Myocyte (in vitro differentiated cells): ENCODE measurements around the gene SYT1. TPM values are rescaled to one million over a fixed set of nuclear protein-coding genes. Genes with fewer than 3 reads are reported as not detected.

Experiments used
- DNase-seq: peaks from one replicate; pipeline ENCODE4 v3.0.0-alpha.2; 2012; ENCODE audit warnings: low read depth
- total RNA-seq: library from RNA; depleted of rRNA; stranded (reverse); fragments of >200 nt; gene quantifications from 2 replicates; pipeline ENCODE4 v1.2.3, GENCODE V29; 2014

Gene SYT1
- total RNA-seq, 1 donor from 2014 or later, result 29.6 TPM

DNA sequence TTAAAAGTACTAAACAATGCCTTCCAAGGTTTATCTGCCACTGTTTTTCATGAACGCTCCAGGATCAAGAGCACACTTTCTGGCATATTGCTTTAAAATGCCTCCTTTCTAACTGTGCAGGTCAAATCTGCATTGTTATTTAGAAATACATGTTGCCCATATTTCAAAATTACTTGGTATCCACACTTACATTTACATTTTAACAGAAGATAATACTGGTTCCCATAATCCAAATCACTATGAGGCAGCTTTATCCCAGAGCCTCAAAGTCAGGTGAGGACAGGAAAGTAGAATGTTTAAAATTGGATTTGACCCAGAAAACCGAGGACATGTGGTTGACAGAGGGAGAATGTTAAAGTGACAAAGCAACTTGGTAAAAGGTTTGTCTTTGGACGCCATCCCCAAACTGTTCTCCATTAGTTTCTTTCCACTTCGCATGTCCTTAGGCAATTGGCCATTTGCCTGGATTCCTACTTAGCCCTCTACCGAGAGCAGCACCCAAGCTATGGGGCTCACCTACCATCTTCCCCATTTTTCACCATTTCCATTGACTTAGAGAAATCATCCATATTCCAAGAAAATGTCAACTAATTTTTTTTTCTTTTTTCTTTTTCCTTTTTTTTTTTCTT, 473.2 kb downstream of the SYT1 start:
- no peak for DNase-seq

DNA sequence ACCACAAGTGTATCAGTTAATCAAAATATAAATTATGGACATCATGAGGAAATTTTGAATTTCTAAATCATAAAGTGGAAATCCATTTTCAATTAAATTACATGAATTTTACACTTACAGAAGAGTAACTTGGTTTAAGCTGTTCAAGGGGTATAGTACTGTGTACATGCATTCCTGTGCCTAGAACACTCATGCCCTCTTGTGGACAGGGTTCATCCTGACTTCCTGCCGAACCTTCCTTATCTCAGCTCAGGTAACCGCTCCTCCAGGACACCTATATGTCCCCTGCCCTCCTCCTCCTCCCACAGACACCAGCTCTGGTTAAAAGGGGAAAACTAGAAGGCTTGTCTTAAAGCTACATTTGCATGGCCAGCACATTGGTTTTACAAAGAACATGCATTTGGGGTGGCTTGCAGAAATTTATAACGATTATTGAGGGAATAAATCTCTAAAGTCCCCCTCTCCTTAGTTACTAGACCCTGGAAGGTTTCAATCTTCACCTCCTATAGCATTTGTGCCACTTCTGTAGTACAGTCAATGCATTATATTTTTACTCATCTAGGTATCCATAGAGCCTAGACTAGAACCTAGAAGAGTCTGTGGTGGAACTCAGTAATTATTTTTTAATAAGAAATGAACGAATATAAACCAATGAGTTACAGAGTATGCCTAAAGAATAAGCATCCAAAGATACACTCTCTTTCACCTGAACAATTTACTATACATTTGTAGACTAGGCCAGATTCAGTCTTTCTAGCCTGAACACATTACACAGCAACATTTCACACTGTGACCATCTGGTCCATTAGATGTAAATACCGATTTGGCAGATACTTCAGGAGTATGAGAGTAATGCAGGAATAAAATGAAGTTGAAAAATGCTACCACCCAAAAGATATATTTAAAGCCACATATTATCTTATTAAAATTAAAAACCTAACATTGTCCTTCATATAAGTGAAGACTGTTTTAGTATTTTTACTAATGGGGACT, 480.6 kb downstream of the SYT1 start:
- peak; percentile 41 for DNase-seq

DNA sequence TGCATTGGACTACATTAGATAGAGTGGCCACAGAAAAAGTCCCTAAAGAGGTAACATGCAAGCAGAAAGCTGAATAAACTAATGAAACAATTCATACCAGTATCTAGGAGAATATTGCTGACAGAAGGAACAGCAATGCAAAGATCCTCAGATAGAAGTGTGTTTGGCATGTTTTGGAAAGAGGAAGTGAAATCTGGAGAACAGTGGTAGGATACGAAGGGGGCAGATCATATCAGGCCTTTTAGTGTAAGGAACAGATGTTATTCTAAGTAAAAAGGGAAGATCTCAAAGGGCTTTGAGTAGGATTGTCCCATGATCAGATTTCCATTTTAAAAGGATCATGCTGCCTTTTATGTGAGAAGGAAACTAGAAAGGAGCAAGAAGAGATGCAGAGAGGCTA, 483.3 kb downstream of the SYT1 start:
- no peak for DNase-seq

DNA sequence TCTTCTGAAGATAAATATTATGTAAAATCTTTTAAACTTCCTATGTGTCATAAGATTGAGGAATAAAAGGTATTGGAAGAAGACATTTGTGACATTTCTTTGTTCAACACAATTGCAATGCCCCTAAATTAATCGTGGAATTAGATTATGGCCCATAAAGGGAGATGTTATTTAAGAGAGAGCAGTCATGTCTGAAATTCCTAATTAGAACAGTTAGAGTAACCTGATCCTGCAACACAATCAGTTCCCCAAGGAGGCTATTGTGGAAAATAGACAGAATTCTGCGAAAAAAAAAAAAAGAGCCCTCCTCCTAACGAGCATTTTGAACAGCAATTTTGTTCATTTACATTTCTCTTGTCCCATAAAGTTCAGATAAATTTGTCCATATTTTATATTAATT, 486.7 kb downstream of the SYT1 start:
- no peak for DNase-seq

DNA sequence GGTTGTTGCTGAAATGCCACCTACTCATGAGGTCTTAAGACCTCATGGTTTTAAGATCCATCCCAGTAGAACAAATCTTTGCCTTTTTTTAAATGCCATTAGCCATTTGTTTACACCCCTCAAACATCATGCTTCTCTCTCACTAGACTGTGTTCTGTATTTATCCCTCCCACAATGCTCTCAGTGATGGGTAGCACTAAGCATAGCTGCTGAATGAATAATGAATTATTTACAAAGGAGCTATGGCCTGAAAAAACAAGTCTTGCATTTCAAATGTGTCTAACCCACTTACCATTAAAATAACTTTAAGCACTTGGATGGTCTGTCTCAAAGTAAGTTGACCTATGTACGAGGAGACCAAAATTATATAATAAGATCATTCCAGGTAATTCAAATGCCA, 491.6 kb downstream of the SYT1 start:
- no peak for DNase-seq

DNA sequence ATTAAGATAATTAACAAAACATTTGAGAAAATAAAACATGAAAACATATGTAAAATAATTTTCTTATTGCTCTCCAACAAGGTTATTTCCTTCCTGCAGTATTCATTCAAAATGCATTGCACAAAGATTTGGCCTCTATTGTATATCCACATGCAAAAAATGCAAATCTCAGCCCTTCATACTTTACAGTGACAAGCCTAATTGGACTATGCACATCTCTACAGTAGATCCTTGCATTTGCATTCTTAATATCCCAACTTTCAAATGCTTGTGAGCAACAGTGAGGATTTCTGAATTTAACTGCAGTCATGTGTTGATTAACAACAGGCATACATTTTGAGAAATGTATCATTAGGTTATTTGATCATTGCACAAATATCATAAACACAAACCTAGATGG, 492.5 kb downstream of the SYT1 start:
- DNase-seq, result no peak

DNA sequence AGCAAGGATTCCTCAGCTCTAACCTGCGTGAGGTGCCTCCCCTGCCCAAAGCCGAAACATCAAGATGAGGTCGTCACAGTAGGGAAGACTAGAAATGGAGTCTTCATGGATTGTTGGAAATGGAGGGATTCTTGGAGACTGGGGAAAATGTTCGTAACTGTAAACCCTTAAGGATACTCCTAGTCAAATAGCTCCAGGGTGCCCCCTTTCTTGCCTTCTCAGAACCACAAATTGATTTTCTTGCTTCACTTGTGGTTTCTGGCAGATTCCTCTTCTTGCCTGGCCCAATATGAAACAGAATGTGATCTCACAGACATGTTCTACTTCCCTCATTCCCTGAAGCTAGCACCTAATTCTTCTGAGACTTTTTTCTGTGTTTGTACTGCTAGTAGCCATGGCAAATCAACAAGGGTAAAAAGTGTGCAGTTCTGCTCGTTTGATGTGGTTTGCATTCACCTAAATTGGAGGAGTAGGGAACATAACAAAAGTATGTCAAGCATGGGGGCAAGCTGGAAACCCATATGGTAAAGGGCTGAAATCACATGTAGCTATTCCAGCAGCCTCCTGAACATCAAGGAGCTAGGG, 494.2 kb downstream of the SYT1 start:
- DNase-seq, result peak; percentile 15

DNA sequence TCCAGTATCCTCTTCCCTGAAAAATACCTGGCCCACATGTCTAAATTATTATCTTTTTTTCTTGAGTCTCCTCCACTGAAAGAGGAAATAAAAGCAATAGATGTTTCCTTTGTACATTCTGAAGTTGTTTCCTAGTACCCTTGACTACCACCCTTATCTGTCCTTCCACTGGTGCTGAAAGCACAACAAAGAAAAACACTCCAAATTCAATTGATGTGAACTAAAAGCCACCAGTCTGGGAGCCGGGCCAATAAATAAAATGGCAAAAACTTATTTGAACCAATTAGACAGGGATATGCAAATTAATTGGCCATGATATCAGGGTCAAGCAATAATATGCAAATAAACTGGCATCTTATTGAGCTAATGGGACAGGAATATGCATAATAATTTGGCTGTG, 495.7 kb downstream of the SYT1 start:
- DNase-seq, result no peak

DNA sequence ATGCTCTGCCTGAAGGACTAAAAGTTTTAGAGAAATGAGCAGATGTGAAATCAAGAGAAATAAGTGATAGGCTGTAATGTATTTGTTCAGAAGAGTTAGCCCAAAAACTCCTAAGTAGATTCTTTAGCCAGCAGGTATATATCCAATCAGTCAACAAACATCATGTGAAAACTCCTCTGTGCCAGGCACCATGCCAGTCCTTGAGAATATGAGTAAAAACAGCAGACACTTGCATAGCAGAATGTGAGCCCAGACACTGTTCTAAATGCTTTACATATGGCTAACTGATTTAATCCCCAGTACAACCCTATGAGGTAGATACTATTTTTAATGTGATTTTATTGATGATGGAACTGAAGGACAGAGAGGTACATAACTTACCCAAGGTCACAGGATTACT, 496.4 kb downstream of the SYT1 start:
- no peak for DNase-seq

DNA sequence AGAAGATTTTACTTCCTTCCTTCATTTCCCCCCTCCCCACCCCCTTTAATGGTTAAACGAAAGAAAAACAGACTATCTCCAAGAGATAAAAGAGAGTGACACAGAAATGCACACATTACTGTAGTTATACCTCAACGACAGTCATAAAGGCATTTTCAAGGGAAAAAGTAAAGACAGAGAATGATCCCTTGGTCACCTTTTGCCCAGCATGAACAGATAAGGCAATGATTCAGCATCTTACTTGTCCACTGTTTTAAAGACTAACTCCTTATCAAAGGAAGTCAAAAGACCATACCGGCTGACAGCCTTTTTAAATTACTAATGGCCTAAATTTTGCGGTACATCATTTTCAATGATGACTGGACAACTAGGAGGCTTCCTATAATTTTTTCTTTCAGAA, 499.6 kb downstream of the SYT1 start:
- DNase-seq, result no peak

DNA sequence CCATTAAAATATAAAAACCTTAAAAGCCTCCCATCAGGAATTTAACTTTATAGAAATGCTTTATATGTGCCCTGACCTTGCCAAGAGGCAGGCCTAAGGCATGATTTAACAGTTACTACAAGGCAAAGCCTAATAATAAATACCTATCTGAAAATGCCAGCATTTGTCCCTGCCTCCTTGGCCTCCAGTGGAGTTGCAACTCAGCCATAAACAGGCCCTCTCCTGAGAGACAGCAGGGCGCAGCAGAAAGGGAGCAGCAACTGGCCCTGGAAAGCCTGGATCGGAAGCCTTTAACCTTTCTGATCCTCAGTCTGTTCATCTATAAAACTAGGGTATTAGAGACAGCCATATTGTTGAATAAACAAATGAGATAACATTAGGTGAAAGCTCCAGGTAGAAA, 501.8 kb downstream of the SYT1 start:
- DNase-seq, result peak; percentile 5

DNA sequence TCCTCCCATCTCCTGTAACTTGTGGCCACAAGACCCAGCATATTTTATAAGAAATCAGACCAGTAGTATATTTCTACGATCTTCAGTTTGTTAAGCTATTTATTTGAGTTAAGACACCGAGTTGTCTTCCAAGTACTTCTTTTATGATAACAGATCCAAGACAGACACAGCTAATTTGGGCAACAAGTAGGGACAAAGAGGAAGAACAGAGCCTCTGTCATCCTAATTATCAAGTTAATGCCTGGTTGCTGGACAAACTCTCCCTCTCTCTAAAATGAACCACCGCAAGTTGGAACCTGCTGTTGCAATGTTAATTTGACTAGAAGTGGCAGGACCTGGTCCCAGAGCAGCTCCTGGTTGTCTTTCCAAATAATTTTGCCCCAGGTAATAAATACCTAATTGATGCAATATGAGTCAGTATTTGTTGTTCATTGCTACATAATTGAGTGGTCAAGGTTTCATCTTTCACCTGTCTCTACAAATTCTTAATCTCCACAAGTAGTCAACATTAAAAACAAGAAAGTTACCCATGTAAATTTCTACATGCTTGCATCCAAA, 502.5 kb downstream of the SYT1 start:
- DNase-seq, result no peak

DNA sequence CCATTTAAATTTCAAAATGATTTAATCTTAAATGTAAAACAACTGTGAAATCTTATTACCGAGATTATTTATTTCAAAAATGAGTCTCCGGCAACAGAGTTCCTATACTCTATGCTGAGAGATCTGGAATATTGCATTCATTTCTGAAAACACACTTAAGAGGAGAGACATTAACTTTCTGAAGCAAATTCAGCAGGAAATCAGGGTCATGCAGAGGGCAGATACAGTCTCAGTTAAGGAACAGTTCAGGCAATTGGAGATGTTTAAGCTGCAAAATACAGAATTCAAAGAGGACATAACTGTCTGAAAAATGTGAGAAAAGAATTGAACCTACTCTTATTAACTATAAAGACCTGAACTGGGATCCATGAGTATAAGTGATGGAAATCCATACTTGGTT, 505.4 kb downstream of the SYT1 start:
- no peak for DNase-seq

DNA sequence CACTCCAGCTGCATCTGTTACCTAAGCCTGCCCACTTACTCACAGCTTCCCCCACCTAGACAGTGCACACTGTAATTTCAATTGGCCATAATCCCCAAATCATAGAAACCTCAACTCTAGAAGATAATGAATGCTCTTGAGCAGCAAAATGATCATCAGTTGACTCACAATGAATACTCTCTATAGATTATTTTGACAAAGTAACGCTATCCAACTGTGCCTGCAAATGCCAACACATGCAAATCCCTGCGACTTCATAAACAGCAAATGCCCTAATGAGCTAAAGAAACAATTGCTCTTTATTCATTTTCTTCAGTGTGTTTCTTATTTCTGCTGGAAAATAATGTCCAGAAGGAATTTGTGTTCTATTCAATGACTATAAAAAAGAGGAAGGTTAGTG, 506.7 kb downstream of the SYT1 start:
- no peak for DNase-seq

DNA sequence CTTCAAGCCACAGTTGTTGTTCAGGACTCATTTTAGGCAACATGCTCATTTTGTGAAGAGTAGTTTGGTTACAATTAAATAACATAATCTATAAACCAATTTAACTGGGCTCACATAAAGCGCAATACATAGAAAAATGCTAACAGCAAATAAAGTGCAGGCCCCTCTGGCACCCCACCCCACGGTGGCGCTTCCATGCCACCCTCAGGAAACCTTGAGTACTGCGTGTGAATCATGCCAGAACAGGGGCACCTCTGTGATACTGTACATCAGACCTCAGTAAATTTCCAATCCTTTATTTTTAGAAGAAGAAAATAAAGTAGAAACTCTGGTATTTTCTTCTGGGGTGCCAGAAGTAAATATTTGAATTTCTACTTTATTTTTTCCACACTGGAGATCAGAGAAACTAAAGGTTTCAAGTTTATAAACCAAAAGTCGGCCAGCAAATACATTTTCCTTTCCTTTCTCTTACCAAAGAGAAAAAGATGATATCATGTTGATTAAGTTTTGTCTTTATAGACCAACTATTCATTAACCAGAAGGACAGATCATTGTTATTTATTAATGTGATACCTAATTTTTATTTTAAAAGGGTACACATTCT, 509.4 kb downstream of the SYT1 start:
- peak; percentile 51 for DNase-seq

DNA sequence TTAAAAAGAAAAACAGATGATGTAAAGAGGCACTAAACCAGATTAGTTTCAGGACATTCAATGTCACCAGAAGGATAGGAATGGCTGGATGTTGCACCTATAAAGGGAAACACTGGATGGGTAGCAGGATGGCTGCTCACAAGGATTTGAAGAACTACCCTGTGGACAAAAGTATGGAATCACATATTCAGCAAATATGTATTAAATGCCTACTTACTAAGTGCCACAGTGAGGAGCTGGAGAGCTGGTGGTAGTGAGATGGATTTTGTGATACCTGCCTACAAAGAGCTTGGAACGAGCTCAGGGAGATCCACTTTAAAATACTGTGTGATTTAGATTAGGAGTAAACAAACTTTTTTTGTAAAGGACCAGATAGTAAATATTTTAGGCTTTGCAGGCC, 510.0 kb downstream of the SYT1 start:
- DNase-seq, result no peak

DNA sequence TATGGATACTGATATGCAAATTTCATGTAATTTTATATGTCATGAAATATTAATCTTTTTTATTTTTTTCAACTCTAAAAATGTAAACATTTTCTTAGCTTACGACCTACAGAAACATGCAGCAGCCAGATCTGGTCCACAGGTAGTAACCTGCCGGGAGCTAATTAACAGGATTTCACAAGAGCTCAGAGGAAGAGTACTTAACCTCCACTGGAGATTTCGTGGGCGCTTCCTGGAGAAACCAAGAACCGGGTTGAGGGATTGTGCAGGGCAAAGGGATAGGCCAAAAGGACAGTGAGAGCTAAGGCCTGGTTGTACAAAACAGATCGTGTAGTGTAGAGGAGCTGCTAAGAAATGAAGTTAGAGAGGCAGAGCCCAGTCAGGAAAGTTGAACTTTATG, 510.5 kb downstream of the SYT1 start:
- no peak for DNase-seq

DNA sequence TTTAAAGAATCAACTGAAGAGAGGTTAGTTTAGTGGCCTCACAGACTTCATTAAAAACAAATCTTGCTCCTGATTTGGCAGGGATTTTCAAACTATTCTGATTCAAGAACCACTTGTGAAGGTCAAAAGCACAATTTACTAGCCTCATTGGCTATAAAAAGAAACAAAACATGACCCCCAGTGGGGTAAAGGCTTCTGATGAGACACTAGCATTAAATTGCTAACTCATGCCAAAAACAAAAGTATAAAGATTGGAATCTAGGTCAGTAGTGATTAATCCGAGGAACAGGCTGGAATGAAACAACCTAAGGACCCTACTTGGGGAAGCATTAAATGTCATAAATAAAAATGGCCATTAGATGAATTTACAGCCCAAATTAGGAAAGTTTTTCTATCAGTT, 513.9 kb downstream of the SYT1 start:
- peak; percentile 10 for DNase-seq

DNA sequence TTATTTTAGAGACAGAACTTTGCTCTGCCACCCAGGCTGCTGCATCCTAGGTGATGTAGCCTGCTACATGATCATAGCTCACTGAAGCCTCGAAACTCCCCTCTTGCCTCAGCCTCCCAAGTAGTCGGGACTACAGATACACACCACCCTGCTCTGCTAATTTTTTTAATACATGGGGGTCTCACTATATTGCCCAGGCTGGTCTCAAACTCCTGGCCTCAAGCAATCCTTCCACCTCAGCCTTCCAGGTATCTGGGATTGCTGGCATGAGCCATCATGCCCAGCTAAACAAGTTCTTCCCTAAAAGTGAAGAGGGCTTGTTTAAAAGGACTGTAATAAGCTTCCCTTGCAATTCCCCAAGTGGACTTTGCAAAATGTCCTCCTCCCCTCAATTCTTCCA, 515.8 kb downstream of the SYT1 start:
- DNase-seq, result no peak

DNA sequence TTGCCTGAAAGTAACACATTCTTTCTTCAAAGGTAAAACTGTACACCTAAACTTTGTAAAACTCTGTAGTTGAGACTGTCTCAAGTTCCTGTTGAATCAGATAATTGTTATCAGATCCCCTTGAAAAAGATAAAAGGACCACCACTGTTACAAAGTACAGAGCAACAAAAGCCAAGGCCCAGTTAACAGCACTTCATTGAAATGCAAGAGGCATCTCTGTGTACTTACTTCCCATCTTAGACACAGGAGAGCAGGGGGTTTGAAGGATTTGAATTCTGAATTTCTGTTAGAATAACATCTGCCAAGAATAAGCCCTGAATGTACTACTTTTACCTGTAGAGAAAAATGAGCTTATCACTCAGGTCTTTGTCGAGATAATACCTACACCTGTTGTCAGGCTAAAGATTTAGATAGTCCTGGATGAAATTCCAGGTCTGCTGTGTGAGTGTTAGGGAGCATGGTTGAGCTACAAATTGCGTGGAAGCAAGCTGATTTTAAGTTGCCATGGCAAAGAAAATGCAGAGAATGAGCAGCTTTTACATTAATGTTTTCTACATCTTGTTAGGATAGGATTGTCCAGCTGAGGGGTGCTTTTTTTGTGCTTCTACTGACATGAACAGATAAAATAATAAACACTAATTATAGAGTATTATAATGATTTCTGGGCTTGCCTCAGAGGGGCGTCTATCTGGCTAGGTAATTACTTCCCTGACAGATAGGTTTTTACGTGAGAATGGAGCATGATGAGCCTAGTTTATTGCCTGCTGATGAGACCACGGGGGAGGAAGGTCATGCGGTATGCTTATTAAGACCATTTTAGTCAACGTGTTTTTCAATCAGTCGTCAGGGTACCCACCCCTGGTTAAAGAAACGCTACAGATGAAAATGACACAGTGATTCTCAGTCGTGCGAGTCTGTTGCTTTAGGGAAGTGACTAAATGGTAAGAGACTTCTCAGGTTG, 517.0 kb downstream of the SYT1 start:
- no peak for DNase-seq
